ENCODE measurements around the gene SCN1B. TPM values are rescaled to one million over a fixed set of nuclear protein-coding genes. Genes with fewer than 3 reads are reported as not detected.
"Not testable (repeated sequence)": the region's sequence is repeated elsewhere in the genome, so short reads cannot be mapped to it uniquely, and the experiment has no call there.

The SCN1B gene
- total and polyA plus RNA-seq, 12 donors: 24.5 to 70.5 (median 41.5) TPM

DNA sequence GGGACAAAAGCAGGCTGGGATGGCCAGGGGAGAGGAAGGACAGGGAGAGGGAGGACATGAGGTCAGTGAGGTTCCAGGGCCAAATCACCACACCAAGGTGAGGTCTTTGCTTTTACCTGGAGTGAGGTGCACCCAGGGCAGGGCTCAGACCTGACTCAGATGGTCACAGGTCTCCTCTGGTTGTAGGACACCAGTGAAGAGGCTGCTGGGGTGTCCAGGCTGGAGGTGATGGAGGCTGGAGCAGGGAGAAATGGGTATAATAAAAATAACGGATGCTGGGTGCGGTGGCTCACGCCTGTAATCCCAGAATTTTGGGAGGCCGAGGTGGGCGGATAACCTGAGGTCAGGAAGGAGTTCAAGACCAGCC lies 23.3 kb upstream of the SCN1B start:
- peaks cover 0 to 73% (median 22%) of the 10 kb centered on the region in 9 donors for H3K36me3 ChIP-seq
- ATAC-seq (no peak), DNase-seq (no peak)
- WGBS, 2 donors: 99% methylated on average over 5 of the region's 5 CpGs
- TF ChIP-seq CTCF (IDR thresholded peaks at IDR 0.05): no peak
- H3K27me3 ChIP-seq: no peaks in the 10 kb centered on the region
- no peak overlapping the region for H3K4me3 ChIP-seq
- no peaks in the 10 kb centered on the region for H3K9me3 ChIP-seq
- H3K27ac ChIP-seq: peak overlapping the region in 6 of 10 donors; percentile 7 to 91 (median 36)
- H3K4me1 ChIP-seq: peaks cover 0 to 75% (median 60%) of the 10 kb centered on the region in 9 donors
- intact Hi-C loops (cut with DNase I): no loop called here

DNA sequence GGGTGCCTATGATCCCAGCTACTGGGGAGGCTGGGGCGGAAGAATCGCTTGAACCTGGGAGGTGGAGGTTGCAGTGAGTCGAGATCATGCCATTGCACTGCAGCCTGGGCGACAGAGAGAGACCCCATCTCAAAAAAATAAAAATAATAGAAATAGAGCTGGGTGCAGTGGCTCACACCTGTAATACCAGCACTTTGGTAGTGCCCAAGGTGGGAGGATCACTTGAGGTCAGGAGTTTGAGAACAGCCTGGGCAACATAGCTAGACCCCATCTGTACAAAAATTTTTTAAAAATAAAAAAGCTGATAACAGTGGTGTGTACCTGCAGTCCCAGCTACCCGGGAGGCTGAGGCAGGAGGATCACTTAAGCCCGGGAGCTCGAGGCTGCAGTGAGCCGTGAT lies 22.8 kb upstream of the SCN1B start:
- whole genome bisulfite sequencing, 2 donors: 94 to 97% methylated on average over 8 of the region's 8 CpGs
- ATAC-seq; DNase-seq; intact Hi-C loops (cut with DNase I); H3K27me3 ChIP-seq; H3K9me3 ChIP-seq; H3K4me3 ChIP-seq: not testable (repeated sequence)
- Histone ChIP-seq H3K4me1 (peaks cover 0 to 75% (median 60%) of the 10 kb centered on the region in 9 donors), H3K27ac (peak overlapping the region in 5 of 10 donors; percentile 21 to 91 (median 88)), H3K36me3 (peaks cover 0 to 73% (median 22%) of the 10 kb centered on the region in 9 donors)

DNA sequence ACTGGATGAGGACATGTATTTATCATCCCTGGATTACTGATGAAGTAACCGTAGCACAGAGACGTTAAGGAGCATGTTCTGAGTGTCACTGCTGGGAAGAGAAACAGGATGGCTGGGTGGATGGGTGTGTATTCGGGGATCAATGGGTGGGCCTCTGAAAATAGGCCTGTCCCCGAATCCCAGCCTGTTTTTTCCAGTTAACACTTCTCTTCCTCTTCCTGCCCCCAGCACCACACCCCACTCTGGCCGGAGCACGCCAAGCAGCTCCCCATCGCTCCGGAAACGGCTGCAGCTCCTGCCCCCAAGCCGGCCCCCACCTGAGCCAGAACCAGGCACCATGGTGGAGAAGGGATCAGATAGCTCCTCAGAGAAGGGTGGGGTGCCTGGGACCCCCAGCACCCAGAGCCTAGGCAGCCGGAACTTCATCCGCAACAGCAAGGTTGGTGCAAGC lies 21.4 kb upstream of the SCN1B start:
- peaks cover 0 to 74% (median 24%) of the 10 kb centered on the region in 9 donors for H3K36me3 ChIP-seq
- intact Hi-C loops (cut with DNase I): no loop called here
- no peaks in the 10 kb centered on the region for H3K9me3 ChIP-seq
- ATAC-seq (peak; percentile 20 to 81 (median 62)), DNase-seq (peak; percentile 52 to 67)
- no peak overlapping the region for H3K4me3 ChIP-seq
- TF ChIP-seq CTCF (IDR thresholded peaks at IDR 0.05): no peak
- 59 to 74% methylated on average over 12 of the region's 12 CpGs for WGBS, 2 donors
- peaks cover 2 to 75% (median 57%) of the 10 kb centered on the region in 9 donors for H3K4me1 ChIP-seq
- peak overlapping the region; percentile 31 to 91 (median 70) for H3K27ac ChIP-seq
- H3K27me3 ChIP-seq: no peaks in the 10 kb centered on the region

DNA sequence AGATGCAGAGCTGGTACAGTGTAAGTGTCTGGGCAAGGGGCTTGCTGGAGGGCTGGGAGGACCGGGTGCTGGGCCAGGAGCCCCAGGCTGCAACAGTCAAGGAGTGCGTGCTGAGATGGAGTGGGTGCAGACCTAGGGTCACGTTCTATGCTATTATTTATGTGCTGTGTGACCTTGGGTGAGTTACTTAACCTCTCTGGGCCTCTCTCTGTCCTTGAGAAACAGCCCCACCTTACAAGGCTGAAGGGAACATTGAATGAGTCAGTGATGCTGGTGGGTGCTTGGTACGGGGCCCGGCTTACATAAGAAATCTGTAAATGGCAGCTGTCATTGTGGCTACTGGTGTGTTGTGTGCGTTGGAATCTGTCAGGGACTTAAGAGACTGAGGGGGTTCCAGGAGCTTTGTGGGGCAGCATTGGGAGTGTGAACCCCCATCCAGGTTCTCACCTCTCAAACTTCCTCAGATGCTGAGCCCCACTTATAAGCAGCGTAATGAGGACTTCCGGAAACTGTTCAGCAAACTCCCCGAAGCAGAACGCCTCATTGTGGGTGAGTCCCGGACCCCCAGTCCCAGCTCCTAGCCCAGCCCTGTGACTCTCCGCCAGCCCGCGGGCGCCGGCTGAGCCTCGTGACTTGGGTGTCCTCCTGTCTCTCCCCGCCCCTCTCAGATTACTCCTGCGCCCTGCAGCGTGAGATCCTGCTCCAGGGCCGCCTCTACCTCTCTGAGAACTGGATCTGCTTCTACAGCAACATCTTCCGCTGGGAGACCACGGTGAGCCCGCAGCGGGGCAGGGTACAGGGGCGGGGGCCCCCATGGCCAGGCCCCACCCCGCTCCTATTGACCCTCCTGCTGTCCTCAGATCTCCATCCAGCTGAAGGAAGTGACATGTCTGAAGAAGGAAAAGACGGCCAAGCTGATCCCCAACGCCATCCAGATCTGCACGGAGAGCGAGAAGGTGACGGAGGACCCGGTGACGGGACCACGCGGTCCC lies 20.6 kb upstream of the SCN1B start:
- intact Hi-C loops (cut with DNase I): loop anchor here in 1 of 10 donors (5.0 kb wide), 1 partner anchor 37 kb away; no protein-coding TSS in a partner anchor
- Histone ChIP-seq H3K27me3 (no peaks in the 10 kb centered on the region), H3K27ac (peak overlapping the region in 8 of 10 donors; percentile 7 to 91 (median 65)), H3K4me1 (peaks cover 2 to 80% (median 49%) of the 10 kb centered on the region in 9 donors), H3K36me3 (peaks cover 0 to 78% (median 32%) of the 10 kb centered on the region in 9 donors), H3K4me3 (no peak overlapping the region), H3K9me3 (no peaks in the 10 kb centered on the region)
- DNase-seq (no peak), ATAC-seq (no peak)
- TF ChIP-seq CTCF (IDR thresholded peaks at IDR 0.05): no peak
- WGBS, 2 donors: 88 to 90% methylated on average over 36 of the region's 36 CpGs
